NCI-H146 treated with DMSO at 0.1 percent for 48 hours (cell line): ENCODE results near the gene VGLL2.

Experiments
- DNase-seq: peaks from one replicate; lab custom pipeline; 2025; ENCODE audit not compliant: unreplicated experiment; lab: John Stamatoyannopoulos, UW

The VGLL2 gene

DNA sequence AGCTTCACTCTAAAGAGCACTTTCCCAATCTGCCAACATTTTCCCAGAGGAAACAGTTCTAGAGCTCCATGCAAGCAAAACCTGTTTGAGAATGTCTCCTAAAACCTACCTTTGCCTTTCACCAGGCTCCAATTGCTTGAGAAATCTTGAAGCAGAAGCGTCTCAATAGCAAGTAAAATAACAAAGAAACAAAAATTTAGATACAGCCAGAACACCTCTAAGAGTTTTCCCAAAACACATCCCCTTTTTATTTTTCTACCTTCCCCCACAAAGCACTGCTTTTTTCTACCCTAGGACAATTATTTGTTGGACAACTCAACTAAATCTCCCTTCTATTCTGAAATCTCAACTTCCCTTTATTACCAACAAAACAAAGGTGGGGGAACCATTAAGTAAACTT lies 3.6 kb downstream of the VGLL2 start:
- no peak for DNase-seq

DNA sequence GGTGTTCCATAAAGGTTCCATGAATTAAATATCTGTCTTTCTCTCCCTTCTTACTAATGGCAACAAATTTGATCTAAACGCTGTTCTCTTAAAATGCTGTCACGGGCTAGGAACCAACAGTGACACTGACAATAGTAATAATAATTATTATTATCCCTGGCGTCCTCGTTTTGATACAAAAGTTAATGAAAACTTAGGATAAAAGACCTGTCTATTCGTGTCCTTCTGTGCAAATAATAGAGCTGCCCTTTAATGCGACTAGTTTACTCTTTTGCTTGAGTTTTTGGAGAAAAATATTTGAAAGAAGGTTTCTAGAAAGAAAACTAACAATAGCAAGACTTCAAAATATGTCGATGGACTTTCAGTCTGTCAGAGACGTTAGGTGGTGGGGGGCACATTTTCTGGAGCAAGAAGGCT lies 4.3 kb downstream of the VGLL2 start:
- no peak for DNase-seq

DNA sequence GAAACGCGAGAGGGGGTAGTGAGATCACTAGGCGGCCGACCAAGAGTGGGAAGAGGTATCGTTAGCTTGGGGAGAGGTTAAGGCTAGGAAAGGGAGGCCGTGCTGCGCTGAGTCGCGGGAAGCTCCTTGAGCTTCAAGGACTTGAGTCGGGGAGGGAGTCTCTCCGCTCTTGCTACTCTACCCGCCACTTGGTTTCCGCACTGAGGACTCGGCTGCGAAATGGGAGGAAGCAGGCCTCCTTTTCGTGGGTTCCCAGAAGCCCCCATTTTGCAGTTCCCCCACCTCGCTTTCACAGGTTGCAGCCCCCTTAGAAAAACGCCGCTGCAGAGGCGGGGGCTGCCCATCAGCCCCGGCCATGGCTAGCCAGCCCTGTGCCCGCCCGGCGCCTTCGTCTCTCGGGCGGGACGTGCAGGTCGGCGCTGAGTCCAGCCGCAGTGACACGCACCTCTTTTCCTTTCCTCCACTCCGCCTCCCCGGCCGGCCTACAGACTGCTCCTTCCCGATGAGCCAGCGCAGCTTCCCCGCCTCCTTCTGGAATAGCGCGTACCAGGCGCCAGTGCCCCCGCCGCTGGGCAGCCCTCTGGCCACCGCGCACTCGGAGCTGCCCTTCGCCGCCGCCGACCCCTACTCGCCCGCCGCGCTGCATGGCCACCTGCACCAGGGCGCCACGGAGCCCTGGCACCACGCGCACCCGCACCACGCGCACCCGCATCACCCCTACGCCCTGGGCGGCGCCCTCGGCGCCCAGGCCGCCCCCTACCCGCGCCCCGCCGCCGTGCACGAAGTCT lies 4.9 kb downstream of the VGLL2 start:
- no peak for DNase-seq

DNA sequence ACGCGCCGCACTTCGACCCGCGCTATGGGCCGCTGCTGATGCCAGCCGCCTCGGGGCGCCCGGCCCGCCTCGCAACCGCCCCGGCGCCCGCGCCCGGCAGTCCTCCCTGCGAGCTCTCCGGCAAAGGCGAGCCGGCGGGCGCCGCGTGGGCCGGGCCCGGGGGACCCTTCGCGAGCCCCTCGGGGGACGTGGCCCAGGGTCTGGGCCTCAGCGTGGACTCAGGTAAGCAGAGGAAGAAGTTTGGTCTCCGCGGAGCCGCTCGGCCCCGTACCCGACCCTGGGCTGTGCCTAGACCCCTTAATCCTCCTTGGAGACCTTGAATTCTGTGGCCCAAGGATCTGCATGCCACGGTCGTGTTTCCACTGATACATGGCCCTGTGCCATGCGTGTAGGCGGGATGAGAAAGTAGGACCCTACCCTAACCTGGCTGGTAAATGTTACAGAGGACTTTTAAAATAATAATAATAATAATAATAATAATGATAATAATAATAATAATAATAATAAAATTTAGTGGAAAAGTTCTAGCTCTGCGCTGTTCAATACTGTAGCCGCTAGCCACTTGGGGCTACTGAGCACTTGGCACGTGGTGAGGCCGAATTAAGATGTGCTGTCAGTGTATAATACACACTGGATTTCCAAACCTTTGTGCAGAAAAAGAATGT lies 5.6 kb downstream of the VGLL2 start:
- DNase-seq, result no peak

DNA sequence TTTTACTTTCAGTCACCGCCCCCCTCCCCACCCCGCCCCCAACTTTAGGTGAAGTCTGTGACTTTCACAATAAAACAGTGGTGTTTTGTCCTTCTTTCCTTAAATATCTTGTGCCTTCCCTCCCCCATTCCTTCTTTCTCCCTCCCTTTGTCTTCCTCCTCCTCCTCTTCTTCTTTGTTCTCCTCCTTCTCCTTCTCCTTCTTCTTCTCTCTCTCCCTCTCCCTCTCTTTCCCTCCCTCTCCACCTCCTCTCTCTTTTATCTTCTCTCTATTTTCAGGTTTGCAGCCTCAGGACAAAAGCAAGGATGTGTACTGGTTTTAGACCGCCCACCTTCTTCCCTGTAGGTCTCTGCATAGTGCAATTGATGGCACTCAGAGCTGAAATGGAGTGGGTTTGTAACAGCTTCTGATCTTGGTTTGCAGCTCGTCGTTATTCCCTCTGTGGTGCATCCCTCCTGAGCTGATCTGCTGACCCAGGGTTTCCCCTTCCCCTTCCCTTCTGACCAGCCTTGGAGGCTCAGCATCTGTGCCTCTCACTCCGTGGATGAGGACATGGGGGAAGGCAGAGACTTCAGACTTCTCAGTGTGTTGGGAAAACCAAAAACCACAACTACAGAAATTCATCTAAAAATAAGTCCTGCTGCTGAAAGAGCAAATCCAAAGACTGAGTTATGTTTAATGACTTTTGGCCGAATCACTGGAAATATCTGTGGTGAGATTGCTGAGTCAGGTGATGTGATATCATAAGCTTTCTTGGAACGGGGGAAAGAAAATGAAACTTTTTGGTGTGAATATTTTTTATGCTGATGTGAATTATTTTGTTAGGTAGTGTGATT lies 6.9 kb downstream of the VGLL2 start:
- no peak for DNase-seq

DNA sequence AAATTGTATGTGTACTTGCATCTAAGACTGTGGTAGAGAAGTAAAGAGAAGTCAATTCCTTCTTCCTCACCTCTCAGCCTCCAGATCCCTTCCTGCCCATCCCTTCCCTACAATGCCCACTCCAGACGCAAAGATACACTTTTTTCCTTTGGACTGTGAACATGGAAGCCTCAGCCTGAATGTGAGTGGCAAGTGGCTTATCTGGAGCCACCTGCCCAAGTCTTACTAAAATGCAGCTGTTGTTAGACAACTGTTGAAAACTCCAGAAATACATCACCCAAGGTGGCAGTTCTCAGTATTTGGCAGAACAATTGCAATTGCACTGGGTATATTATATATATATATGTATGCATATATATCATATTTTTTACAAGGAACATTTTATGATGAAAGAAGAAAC lies 7.5 kb downstream of the VGLL2 start:
- DNase-seq, result no peak

DNA sequence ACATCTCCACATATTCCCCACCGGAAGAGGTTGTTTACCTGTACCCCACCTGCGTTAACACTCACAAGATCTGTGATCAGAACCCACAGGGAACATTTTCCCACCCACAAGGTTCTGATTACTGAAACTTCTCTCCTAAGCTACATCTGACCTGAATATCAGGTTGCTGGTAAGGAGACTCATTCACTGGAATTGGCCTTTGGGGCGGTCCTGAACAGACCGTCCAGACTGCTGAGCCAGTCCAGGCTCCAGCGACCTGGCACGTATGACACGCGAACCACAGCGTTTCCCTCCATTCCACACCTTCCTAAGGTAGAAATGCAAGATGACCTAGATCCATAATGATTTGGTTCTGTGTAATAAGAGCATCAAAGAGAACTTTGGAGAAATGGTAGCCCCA lies 9.8 kb downstream of the VGLL2 start:
- no peak for DNase-seq

DNA sequence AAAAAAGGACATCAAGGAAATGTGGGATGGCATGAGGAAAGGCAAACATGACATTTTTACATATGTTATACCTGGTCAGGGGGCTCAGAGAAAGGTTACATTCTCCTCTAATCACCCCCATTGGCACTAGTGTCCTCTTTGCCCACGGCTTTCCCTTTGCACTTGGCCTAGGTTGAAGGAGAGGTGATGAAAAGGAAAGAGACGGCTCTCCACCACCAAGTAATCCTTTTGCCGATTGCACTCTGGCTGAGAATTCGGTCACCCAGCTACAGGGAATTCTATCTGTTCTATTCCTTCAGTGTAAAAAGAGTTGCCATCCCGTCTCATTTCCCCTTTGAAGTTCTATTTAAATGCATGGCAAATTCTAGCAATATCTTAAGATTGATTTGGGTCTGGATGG lies 10.4 kb downstream of the VGLL2 start:
- DNase-seq, result no peak

DNA sequence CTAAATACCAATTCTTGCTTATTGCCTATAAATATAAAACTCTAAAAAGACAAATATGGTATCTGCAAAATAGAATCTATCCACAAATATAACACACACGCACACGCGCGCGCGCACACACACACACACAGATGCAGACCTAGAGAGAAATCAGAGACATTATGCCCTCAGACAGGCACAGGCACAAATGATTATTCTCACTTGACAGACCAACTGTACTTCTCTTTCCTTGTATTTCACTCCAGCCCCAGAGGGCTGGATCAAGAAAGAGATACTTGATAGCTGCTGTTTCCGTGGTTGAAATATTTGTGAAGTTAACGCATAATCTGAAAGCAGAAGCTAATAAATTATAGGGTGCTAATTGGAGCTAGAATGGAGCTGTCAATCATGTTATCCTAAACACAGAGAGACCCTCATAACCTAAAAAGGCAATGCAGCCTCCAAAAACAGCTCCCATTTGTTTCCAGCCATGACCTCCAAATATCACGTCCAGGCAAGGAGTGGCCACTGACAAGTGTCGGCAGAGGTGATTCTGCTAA lies 11.5 kb downstream of the VGLL2 start:
- no peak for DNase-seq

DNA sequence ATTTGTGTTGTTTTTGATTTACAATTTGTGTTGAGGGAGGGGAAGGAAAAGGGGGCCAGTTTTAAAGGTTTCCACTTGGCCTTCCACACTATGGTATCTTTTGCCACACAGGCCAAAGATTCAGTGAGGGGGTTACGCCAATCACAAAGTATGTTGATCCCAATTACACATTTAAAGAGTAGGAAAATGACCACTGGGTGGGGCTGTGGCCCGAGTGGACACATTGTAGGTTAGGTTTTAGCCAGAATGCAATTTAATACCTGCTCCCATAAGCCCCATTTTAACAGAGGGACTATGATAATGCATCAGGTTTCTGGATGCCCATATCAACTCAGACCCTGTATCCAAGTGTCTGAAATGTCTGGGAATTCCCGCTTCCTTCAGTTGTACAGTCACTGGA lies 15.6 kb downstream of the VGLL2 start:
- no peak for DNase-seq

DNA sequence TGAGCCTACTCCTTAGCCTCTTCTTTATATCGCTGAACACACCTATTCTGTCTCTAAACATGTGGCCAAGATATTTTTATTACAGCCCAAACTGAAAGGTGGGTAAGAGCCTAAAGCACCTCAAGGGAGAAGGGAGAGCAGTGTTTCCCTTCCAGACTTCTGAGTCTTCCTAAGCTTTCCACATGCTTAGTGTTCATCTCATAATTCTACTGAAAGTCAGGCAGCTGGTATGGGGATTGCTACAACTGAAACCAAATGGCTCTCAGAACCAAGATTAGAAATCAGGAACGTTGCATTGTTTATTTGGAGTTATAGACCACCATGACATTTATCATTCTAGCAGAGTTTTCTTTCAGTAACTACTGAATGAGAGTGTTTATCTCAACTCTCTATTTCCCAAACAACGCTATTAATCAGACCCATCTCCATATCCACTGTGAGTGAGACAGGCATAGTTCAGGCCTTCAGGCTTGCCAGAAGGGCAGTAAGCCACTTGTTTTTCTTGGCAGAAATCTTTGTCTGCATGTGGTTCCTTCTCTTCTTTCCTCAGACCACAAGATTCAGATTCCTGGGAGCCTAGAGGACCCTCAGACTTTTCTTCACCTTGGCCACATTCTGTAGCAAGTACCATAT lies 22.8 kb downstream of the VGLL2 start:
- no peak for DNase-seq

DNA sequence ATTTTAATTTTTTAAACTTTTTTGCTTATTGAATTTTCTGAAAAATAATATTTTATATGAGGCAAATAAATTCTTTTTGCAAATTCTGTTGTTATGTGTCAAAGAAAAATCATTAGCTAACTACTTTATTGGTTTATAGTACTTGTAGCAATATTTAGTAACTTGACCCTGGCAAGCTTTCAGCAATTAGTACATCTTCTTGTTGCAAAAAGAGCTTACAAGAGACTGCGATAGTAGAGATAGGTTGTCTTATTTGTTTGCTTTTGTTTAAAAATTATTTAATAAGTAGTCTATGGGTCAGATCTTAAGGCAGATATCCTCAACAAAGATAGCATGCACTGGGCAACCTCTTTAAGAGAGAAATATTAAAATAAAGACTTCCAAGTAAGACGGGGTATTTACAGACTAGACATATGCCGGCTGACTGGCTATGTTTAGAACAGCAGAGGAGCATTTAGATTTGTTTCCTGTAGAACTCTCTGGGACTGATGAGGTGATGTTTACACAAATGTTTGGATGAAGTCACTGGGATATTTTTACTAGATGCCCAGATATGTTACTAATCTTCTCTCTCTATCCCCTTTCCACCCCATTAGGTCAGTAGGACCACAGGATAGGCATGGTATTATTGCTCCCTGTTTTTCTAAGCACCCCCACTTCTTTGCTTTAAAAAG lies 25.0 kb downstream of the VGLL2 start:
- DNase-seq, result no peak

DNA sequence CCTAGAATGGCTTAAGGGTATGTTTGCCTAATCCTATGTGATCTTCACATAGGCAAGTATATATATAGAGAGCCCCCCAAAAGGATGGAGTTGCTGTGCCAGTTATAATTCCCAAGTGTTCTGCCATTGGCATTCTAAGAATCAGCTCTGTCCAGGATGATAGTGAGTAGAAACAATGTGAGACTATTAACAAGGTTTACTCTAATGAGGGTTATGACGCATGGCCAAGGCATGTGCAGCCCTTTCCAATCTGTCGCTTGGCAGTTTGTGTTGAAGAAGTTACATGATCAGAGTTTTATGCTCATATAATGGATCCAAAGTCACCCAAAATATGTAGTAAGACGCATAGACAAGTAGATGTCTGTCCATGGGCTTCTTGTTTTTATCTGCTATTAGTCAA lies 33.6 kb downstream of the VGLL2 start:
- DNase-seq, result no peak

DNA sequence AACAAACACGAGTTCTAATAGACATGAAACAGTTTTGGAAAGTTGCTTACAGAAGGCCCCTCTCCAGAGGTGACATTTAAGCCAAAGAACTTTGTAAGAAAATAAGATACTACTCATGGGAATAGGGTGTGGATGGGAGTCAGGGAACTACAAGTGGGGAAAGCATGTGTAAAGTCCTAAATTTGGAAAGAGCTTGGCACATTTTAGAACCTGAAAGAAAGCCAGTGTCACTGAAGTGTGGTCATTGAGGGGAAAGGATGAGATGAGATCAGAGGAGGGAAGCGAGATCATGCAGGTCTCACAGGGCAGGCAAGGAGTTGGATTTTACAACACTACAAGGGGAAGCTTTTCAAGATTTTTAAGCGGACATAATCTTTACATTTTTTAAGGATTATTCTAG lies 38.0 kb downstream of the VGLL2 start:
- no peak for DNase-seq

DNA sequence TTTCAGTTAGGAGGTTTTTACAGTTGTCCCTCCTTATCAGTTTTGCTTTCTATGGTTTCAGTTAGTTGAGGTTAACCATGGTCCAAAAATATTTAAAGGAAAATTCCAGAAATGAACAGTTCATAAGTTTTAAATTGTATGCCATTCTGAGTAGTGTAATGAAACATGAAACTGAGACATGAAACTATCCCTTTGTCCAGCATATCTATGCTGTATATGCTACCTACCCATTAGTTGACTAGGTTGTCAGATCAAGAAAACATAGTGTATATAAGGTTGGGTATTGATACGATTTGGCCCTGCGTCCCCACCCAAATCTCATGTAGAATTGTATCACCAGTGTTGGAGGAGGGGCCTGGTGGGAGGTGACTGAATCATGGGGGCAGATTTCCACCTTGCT lies 39.1 kb downstream of the VGLL2 start:
- no peak for DNase-seq

DNA sequence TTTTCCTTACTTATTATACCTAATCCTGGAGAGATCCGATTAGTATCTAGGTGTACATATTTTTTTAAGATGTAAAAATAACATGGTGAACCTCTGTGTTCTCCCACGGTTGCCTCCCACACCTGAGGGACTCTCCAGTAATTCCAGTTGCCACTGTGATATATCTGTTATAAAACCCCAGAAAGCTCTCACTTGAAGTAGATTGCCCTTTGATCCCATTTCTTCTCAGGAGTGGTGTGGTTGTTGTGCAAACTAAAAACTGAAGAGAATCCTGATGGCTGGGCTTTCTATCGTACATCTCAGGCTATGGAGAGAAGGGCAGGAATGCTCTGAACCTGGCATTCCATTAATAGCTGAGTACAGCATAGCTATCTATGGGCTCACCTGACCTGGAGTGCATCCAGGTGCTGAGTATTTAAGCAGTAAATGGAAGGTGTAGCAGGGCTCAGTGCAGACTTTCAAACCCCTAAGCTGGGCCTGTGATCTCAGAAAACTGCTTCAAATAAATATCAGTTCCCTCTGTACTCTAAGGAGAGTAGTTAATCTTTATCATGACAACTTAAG lies 41.0 kb downstream of the VGLL2 start:
- no peak for DNase-seq

DNA sequence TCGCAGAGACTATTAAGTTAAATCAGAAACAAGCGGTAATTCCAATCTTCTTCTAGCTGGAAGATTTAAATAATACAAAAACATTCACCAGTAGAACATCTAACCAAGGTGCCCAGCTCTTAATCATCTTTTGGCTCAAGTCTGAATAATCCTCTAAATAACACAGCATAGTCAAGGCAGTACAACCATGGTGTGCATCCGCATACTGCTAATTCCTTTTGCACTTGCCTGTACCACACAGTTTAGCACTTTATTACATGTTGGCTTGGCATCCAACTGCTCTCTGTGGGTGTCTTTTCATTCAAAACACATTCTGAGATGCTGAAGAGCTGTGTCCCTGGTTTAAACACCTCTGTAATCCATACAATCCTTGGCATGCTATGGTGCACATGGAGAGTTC lies 42.3 kb downstream of the VGLL2 start:
- DNase-seq, result no peak

DNA sequence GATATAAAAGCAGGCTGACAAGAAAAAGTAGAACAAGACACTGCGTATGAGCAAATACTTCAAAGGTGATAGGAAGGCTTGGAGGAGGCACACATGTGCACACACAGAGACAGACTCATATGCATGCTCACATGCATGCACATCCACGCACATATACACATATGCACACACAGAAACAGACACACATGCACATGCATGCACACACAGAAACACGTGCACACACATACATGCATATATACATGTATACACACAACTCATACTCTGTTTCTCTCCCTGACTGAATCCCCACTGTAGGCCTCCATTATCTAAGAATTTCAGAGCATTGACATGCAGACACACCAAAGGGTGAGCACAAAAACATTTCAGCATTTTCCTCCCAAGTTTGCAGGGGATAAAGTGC lies 43.7 kb downstream of the VGLL2 start:
- DNase-seq, result no peak

DNA sequence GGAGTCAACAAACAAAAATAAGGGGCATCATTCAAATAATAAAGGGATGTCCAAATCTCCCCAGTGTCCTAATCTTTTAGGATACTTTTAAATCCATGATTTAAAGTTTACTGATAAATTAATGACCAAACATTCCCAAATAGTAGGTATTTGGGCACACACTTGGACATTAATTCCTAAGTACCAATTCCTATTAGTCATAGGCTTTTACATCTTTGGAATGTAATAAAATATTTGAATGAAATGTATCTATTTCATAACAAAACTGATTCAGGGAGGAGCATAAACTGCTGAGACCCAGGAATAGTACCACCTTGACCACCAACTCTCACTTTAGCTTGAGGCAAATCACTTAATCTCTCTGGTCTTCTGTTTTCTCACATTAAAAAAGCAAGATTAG lies 44.3 kb downstream of the VGLL2 start:
- DNase-seq, result no peak

DNA sequence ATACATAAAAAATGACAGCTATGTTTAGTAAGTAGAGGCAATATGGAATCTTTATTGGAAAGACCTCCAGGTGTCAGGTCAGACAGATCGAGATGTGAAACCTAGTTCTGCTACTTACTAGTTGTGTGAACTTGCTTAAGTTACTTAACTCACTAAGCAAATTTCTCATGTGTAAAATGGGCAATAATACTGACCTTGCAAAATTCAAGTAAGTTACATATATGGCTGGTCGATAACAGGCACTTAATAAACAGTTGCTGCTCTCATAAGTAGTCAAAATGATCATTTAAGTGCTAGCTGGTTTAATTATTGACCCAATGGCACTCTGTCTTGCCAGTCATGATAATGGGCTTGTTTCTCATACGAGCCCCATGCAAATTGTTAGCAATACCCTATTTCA lies 46.0 kb downstream of the VGLL2 start:
- no peak for DNase-seq
